CD4-positive, alpha-beta memory T cell (primary cell): ENCODE data around the gene FHIT. TPM values are rescaled to one million over a fixed set of nuclear protein-coding genes. Genes with fewer than 3 reads are reported as not detected.

Experiments
- CTCF ChIA-PET: fragments of 350-600 bp; sonication (Branson Sonifier 250); formaldehyde crosslinking; loops from one replicate; lab custom pipeline; 2021; ENCODE audit warnings: inconsistent platforms; ENCODE audit not compliant: partially characterized antibody; lab: Charles Lee
- POLR2A ChIA-PET: fragments of 350-600 bp; sonication (Branson Sonifier 250); formaldehyde crosslinking; loops from one replicate; lab custom pipeline; 2021; ENCODE audit not compliant: partially characterized antibody; lab: Charles Lee
- DNase-seq, 5 donors: peaks; one replicate each; pipeline versions ENCODE4 v3.0.0 to v3.0.0-alpha.2; 2020 to 2022; ENCODE audit warnings: mixed read lengths in 1 of 5
- H3K27ac ChIP-seq: one replicate; pipeline ENCODE4 v1.7.0; 2013; ENCODE audit warnings: low read depth, low read length
- H3K27me3 ChIP-seq: 2 replicates; pipeline ENCODE4 v1.7.0; 2013; ENCODE audit warnings: mild to moderate bottlenecking, low read length, moderate library complexity; ENCODE audit not compliant: insufficient read depth
- H3K36me3 ChIP-seq: 2 replicates; pipeline ENCODE4 v1.7.0; 2013; ENCODE audit warnings: mild to moderate bottlenecking, low read length, moderate library complexity; ENCODE audit not compliant: insufficient read depth
- H3K4me1 ChIP-seq: 2 replicates; pipeline ENCODE4 v1.7.0; 2013; ENCODE audit warnings: mild to moderate bottlenecking, low read length, moderate library complexity; ENCODE audit not compliant: insufficient read depth
- H3K4me3 ChIP-seq, 2 donors: one replicate each; pipeline ENCODE4 v1.7.0; 2013; ENCODE audit warnings: low read length in 2 of 2, mild to moderate bottlenecking in 1 of 2
- H3K9me3 ChIP-seq, 2 donors: one replicate each; pipeline ENCODE4 v1.7.0; 2013; ENCODE audit warnings: low read length in 2 of 2, control low read depth in 1 of 2; ENCODE audit not compliant: control insufficient read depth in 1 of 2
- H3K27ac Mint-ChIP-seq, 7 donors: one replicate each; pipeline ENCODE4 v1.8.0; 2020 to 2021; ENCODE audit warnings: mixed read lengths in 7 of 7, mild to moderate bottlenecking in 6 of 7, inconsistent platforms in 3 of 7, moderate library complexity in 3 of 7
- H3K27me3 Mint-ChIP-seq, 2 donors: one replicate each; pipeline ENCODE4 v1.8.0; 2020 to 2021; ENCODE audit warnings: mixed read lengths in 2 of 2
- H3K36me3 Mint-ChIP-seq, 2 donors: one replicate each; pipeline ENCODE4 v1.8.0; 2020 to 2021; ENCODE audit warnings: mixed read lengths in 2 of 2, inconsistent platforms in 1 of 2, mild to moderate bottlenecking in 1 of 2
- H3K4me1 Mint-ChIP-seq, 4 donors: one replicate each; pipeline ENCODE4 v1.8.0; 2020 to 2021; ENCODE audit warnings: mixed read lengths in 4 of 4, mild to moderate bottlenecking in 1 of 4
- H3K4me3 Mint-ChIP-seq, 8 donors: one replicate each; pipeline ENCODE4 v1.8.0; 2020 to 2021; ENCODE audit warnings: mixed read lengths in 8 of 8, mild to moderate bottlenecking in 7 of 8, moderate library complexity in 6 of 8, inconsistent platforms in 3 of 8
- H3K9me3 Mint-ChIP-seq, 8 donors: one replicate each; pipeline ENCODE4 v1.8.0; 2020 to 2021; ENCODE audit warnings: mixed read lengths in 8 of 8, mild to moderate bottlenecking in 5 of 8, inconsistent platforms in 3 of 8, moderate library complexity in 1 of 8
- intact Hi-C: fragments of 100-400 bp; cut with micrococcal nuclease; formaldehyde crosslinking; loops from one replicate; pipeline ENCODE4 v1.15.1; 2023
- polyA plus RNA-seq, 2 donors: library from polyadenylated mRNA; unstranded; fragments of 300-500 nt; fragmentation: Illumina TruSeq; gene quantifications; one replicate each; pipeline ENCODE4 v1.2.3, GENCODE V29; 2021
- total RNA-seq, 2 experiments: library from RNA; stranded (reverse); gene quantifications; one replicate each; pipeline ENCODE4 v1.2.3, GENCODE V29; 2021

Gene FHIT
- total and polyA plus RNA-seq, 4 experiments from 2014 or later: 8.5 to 58.7 (median 33.2) TPM

DNA sequence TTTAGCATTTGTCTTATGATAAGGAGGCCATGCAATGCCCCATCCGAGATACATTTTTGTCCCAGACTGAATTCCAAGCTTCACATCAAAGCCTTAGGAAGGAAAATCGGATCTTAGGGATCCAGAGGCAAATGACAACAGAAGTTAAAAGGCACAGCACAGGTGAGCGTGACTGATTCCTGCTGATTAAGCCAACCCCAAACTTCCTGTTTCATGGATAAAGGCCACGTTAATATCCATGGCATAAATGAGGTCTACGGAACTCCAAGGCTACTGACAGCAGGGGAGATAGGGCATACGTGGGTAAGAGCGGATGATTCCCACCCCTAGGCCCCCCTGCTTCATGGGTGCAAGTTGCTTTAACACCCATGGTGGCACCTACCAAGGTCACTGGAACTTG is 471.6 kb downstream of the FHIT start:
- Histone ChIP-seq H3K4me3 (no peak overlapping the region), H3K27me3 (no peaks in the 10 kb centered on the region), H3K9me3 (no peaks in the 10 kb centered on the region), H3K4me1 (no peaks in the 10 kb centered on the region), H3K36me3 (no peaks in the 10 kb centered on the region), H3K27ac (no peak overlapping the region)
- Mint-ChIP-seq H3K4me3 (no peak overlapping the region), H3K27ac (no peak overlapping the region), H3K4me1 (no peaks in the 10 kb centered on the region), H3K9me3 (peaks cover 0 to 37% (median 18%) of the 10 kb centered on the region in 8 donors), H3K36me3 (peaks cover 0 to 4% of the 10 kb centered on the region in 2 donors), H3K27me3 (no peaks in the 10 kb centered on the region)
- CTCF ChIA-PET: no interaction called here
- POLR2A ChIA-PET: no interaction called here
- intact Hi-C loops: no loop called here
- no peak for DNase-seq

GRCh38 chr3:60775985-60776384 is 475.3 kb downstream of the FHIT start:
- H3K27me3 ChIP-seq: no peaks in the 10 kb centered on the region

DNA sequence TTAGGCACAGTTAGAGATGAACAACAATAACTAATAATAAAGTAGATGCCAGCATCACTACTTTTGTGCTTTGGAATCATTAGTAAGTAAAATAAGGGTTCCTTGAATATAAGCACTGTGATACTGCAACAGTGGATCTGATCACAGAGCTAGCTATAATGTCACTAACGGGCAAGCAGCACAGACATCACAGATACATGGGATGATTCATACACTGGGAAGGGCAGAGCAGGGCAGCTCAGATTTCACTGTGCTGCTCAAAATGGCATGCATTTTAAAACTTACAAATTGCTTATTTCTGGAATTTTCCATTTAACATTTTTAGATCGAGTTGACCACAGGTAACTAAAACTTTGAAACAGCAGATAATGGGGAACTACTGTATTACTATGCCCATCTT is 476.6 kb downstream of the FHIT start:
- CTCF ChIA-PET: no interaction called here
- peaks cover 0 to 4% of the 10 kb centered on the region in 2 donors for H3K36me3 Mint-ChIP-seq

More at GRCh38 chr3:60775985-60776384, 475.3 kb downstream of the FHIT start:
- Histone ChIP-seq H3K36me3 (no peaks in the 10 kb centered on the region), H3K4me1 (no peaks in the 10 kb centered on the region), H3K9me3 (no peaks in the 10 kb centered on the region), H3K4me3 (no peak overlapping the region), H3K27ac (no peak overlapping the region)
- intact Hi-C loops: no loop called here
- H3K9me3 Mint-ChIP-seq: peaks cover 0 to 34% (median 9%) of the 10 kb centered on the region in 8 donors
- H3K4me1 Mint-ChIP-seq: no peaks in the 10 kb centered on the region
- H3K27ac Mint-ChIP-seq: no peak overlapping the region
- H3K4me3 Mint-ChIP-seq: no peak overlapping the region
- ChIA-PET CTCF (no interaction called here), POLR2A (no interaction called here)
- no peak for DNase-seq
- peaks cover 0 to 4% of the 10 kb centered on the region in 2 donors for H3K36me3 Mint-ChIP-seq
- no peaks in the 10 kb centered on the region for H3K27me3 Mint-ChIP-seq

DNA sequence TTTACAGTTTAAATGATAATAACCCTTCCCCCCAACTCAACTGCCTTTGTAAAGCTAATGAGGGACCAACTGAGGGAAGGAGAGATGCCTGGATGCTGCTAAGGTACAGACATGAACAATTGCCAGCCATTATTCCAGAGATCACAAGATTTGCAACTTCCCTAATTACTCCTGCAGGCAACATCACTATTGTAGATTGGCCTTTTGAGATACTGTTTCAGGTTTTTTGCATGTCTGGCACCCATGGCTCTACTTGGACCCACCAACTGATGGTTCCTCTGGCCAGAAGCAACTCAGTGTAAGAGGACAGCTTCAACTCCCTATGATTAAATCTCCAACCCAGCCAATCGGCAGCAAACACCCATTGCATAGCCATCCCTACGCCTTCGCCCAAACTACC is 478.7 kb downstream of the FHIT start:
- H3K27me3 ChIP-seq: no peaks in the 10 kb centered on the region
- ChIA-PET POLR2A (no interaction called here), CTCF (no interaction called here)
- H3K27ac Mint-ChIP-seq: no peak overlapping the region
- H3K36me3 ChIP-seq: no peaks in the 10 kb centered on the region
- no peaks in the 10 kb centered on the region for H3K4me1 ChIP-seq
- no peaks in the 10 kb centered on the region for H3K4me1 Mint-ChIP-seq
- no peaks in the 10 kb centered on the region for H3K27me3 Mint-ChIP-seq
- H3K27ac ChIP-seq: no peak overlapping the region
- intact Hi-C loops: no loop called here
- H3K36me3 Mint-ChIP-seq: peaks cover 0 to 4% of the 10 kb centered on the region in 2 donors
- H3K9me3 Mint-ChIP-seq: peaks cover 0 to 30% (median 7%) of the 10 kb centered on the region in 8 donors
- no peak overlapping the region for H3K4me3 Mint-ChIP-seq
- H3K4me3 ChIP-seq: no peak overlapping the region
- H3K9me3 ChIP-seq: no peaks in the 10 kb centered on the region
- no peak for DNase-seq

More for the DNA sequence above, 476.6 kb downstream of the FHIT start:
- Histone ChIP-seq H3K27me3 (no peaks in the 10 kb centered on the region), H3K4me3 (no peak overlapping the region), H3K9me3 (no peaks in the 10 kb centered on the region), H3K27ac (no peak overlapping the region), H3K4me1 (no peaks in the 10 kb centered on the region), H3K36me3 (no peaks in the 10 kb centered on the region)
- intact Hi-C loops: no loop called here
- H3K27me3 Mint-ChIP-seq: no peaks in the 10 kb centered on the region
- POLR2A ChIA-PET: no interaction called here
- H3K9me3 Mint-ChIP-seq: peaks cover 0 to 30% (median 7%) of the 10 kb centered on the region in 8 donors
- H3K4me1 Mint-ChIP-seq: no peaks in the 10 kb centered on the region
- H3K27ac Mint-ChIP-seq: no peak overlapping the region
- DNase-seq: no peak
- H3K4me3 Mint-ChIP-seq: no peak overlapping the region

DNA sequence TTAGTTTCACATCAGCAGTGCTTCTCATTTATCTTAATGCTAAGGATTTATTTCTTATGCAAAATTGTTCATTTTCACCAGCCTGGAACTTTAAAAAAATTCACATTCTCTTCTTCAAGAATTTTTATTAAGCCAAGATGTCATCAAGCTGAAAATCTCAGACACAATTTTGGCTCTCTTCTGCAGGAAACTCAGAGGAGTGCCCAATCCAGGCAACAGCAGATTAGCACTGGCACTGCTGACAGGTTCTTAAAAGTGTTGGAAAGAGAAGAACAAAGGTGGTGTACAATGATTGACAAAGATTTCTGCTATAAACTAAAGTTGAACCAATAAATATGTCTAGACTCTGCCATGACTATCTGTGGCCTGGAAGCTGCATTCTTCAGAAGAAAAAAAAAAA is 479.5 kb downstream of the FHIT start:
- Histone ChIP-seq H3K36me3 (no peaks in the 10 kb centered on the region), H3K9me3 (no peaks in the 10 kb centered on the region), H3K4me1 (no peaks in the 10 kb centered on the region), H3K27me3 (no peaks in the 10 kb centered on the region), H3K27ac (no peak overlapping the region), H3K4me3 (no peak overlapping the region)
- Mint-ChIP-seq H3K27ac (no peak overlapping the region), H3K4me1 (no peaks in the 10 kb centered on the region), H3K36me3 (peaks cover 0 to 4% of the 10 kb centered on the region in 2 donors), H3K9me3 (peaks cover 0 to 24% (median 7%) of the 10 kb centered on the region in 8 donors), H3K4me3 (no peak overlapping the region), H3K27me3 (no peaks in the 10 kb centered on the region)
- ChIA-PET CTCF (no interaction called here), POLR2A (no interaction called here)
- intact Hi-C loops: no loop called here
- no peak for DNase-seq

GRCh38 chr3:60770532-60770931 is 480.7 kb downstream of the FHIT start:
- ChIA-PET CTCF (no interaction called here), POLR2A (no interaction called here)
- no peaks in the 10 kb centered on the region for H3K4me1 ChIP-seq
- Mint-ChIP-seq H3K27me3 (no peaks in the 10 kb centered on the region), H3K36me3 (no peaks in the 10 kb centered on the region), H3K4me3 (no peak overlapping the region), H3K4me1 (no peaks in the 10 kb centered on the region), H3K27ac (no peak overlapping the region), H3K9me3 (peaks cover 0 to 14% (median under 1%) of the 10 kb centered on the region in 8 donors)
- no peak overlapping the region for H3K4me3 ChIP-seq
- H3K36me3 ChIP-seq: no peaks in the 10 kb centered on the region
- no peaks in the 10 kb centered on the region for H3K27me3 ChIP-seq
- no peaks in the 10 kb centered on the region for H3K9me3 ChIP-seq
- no peak for DNase-seq
- intact Hi-C loops: no loop called here
- no peak overlapping the region for H3K27ac ChIP-seq

DNA sequence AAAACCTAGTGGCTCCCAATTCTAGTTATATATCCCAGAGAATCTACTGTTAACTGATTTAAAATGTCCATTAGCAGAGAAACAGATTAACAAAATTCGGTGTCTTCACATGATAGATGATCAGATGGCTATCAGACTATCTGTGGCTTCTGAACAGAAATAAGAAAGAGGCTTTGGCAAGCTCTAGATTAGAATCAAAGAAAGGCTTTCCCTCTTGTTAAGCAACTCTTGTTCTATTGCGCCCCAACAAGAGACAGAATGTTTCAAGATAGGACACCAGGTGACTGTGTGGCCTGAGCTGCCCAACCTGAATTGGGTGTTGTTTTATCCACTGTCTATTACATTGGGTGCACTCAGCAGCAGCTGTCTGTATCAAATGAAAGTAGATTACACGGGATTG is 483.7 kb downstream of the FHIT start:
- POLR2A ChIA-PET: no interaction called here
- Histone ChIP-seq H3K27ac (no peak overlapping the region), H3K27me3 (no peaks in the 10 kb centered on the region), H3K4me3 (no peak overlapping the region), H3K4me1 (no peaks in the 10 kb centered on the region), H3K36me3 (no peaks in the 10 kb centered on the region), H3K9me3 (no peaks in the 10 kb centered on the region)
- intact Hi-C loops: no loop called here
- CTCF ChIA-PET: no interaction called here
- Mint-ChIP-seq H3K27ac (no peak overlapping the region), H3K36me3 (no peaks in the 10 kb centered on the region), H3K27me3 (no peaks in the 10 kb centered on the region), H3K9me3 (no peaks in the 10 kb centered on the region), H3K4me1 (no peaks in the 10 kb centered on the region), H3K4me3 (no peak overlapping the region)
- no peak for DNase-seq

DNA sequence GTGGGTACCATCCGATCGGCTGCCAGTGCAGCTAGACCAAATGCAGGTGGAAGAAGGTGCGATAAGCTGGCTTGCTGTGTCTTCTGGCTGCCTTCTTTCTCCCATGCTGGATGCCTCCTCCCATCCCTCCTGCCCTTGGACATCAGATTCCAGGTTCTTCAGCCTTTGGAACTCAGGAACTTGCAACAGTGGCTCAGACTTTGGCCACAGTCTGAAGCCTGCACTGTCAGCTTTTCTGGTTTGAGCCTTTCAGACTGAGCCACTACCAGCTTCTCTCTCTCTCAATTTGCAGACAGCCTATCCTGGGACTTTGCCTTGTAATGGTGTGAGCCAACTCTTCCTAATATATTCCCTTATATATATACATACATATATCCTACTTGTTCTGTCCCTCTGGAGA is 485.5 kb downstream of the FHIT start:
- H3K9me3 Mint-ChIP-seq: no peaks in the 10 kb centered on the region

More for the DNA sequence above, 485.5 kb downstream of the FHIT start:
- Mint-ChIP-seq H3K4me1 (no peaks in the 10 kb centered on the region), H3K27ac (no peak overlapping the region), H3K27me3 (no peaks in the 10 kb centered on the region), H3K4me3 (no peak overlapping the region), H3K36me3 (no peaks in the 10 kb centered on the region)
- CTCF ChIA-PET: no interaction called here
- POLR2A ChIA-PET: no interaction called here
- Histone ChIP-seq H3K4me1 (no peaks in the 10 kb centered on the region), H3K9me3 (no peaks in the 10 kb centered on the region), H3K4me3 (no peak overlapping the region), H3K27me3 (no peaks in the 10 kb centered on the region), H3K27ac (no peak overlapping the region), H3K36me3 (no peaks in the 10 kb centered on the region)
- DNase-seq: no peak
- intact Hi-C loops: no loop called here
